ENCODE results near the gene C16orf92. TPM values are rescaled to one million over a fixed set of nuclear protein-coding genes. Genes with fewer than 3 reads are reported as not detected.

Gene C16orf92
- total and polyA plus RNA-seq, 2 of the 13 experiments (the other 11 are each of a cell fraction or from before 2014, with no cell fraction given) = not detected

GRCh38 chr16:30063893-30064728 is 41.1 kb downstream of the C16orf92 start (continued):
- TF ChIP-seq E2F1 (CRISPR knock-in tag; IDR thresholded peaks at IDR 0.05) = no peak
- peak; percentile 37; the same call in 1 of the 2 replicates for TF ChIP-seq ZXDC (CRISPR knock-in tag; IDR thresholded peaks at IDR 0.05)
- TF ChIP-seq CTCF (CRISPR knock-in tag; IDR thresholded peaks at IDR 0.05) = peak; percentile 89
- peak; percentile 60 for TF ChIP-seq PRDM10 (CRISPR knock-in tag; IDR thresholded peaks at IDR 0.05; ENCODE audit: low read depth)
- TF ChIP-seq TARDBP (CRISPR knock-in tag; IDR thresholded peaks at IDR 0.05) = peak; percentile 87
- TF ChIP-seq ZFY (CRISPR knock-in tag; IDR thresholded peaks at IDR 0.05) = peak; percentile 76
- no peak for TF ChIP-seq PBX2 (CRISPR knock-in tag; IDR thresholded peaks at IDR 0.05)
- no peak for TF ChIP-seq ZBTB2 (CRISPR knock-in tag; IDR thresholded peaks at IDR 0.05; ENCODE audit: low read depth)
- TF ChIP-seq REXO4 (CRISPR knock-in tag; IDR thresholded peaks at IDR 0.05; ENCODE audit: borderline replicate concordance) = no peak
- TF ChIP-seq ZNF512B (CRISPR knock-in tag; IDR thresholded peaks at IDR 0.05; ENCODE audit: borderline replicate concordance) = no peak
